ENCODE measurements around the gene BTBD6.
"Not testable (repeated sequence)": the region's sequence is repeated elsewhere in the genome, so short reads cannot be mapped to it uniquely, and the experiment has no call there.

BTBD6 gene

DNA sequence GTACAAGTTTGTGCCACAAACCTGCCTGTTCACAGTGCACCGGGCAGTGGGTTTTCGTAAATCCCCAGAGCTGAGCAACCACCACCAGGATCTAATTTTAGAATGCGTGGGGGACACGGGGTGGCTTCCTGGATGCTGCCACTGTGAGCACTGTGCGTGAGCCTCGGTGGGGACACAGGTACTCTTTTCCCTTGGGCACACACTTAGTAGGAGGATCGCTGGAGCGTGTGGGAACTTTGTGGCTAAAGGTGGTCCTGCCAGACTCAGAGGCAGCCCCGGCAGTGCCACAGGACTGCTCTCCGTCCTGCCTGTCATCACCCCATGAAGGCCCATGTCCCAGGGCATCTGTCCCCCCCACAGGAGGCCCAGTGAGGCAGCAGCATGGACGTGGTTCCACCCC lies 21.1 kb downstream of the BTBD6 start:
- no peak for DNase-seq (ENCODE audit: low read depth, low spot score)

DNA sequence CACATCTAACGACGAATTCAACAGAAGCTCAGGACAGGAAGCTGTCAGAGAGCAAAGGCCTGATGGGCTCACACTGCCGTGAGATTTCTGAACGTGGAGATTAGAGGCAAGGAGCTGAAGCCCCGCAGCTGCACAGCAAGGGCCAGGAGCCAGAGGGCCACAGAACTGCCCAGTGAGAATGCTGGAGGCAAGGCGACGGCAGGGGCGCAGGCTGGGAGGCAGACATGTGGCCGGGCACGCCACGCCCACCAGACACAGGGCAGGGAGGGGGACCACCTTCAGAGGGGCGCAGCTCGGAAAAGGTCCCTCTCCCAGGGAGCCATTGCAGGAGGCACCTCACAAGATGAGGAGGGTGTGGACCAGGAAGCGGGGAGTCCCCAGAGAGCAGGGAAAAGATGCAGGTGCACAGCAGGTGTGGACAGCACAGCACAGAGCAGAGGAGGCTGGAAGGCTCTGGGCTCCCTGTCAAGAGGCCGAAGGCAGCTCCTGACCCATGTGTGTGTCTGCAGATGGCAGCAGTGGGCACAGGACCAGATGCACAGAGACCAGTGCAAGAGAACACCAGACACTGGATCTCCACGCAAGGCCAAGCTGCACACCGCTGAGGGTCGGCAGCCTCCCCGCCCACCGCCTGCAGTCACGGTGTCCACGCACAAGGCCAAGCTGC lies 23.0 kb downstream of the BTBD6 start:
- no peak for DNase-seq (ENCODE audit: low read depth, low spot score)

DNA sequence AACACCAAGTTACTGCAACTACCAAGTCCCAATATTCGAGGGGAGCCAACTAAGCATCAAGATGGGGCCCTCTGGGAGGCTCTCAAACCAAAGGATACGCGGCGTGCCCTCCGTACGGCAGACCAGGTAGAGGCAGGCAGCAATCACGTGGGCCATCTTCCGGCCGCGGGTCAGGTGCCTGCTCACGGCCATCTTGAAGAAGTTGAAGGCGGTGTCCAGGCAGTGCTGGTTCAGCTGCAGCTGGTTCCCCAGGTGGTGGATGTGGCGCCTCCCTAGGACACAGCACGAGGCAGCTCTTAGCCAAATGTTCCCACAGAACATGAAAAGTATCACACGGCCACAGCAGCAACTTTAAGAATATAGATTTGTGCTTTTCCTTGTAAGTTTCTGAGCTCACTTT lies 24.3 kb downstream of the BTBD6 start:
- DNase-seq (ENCODE audit: low read depth, low spot score) = no peak

DNA sequence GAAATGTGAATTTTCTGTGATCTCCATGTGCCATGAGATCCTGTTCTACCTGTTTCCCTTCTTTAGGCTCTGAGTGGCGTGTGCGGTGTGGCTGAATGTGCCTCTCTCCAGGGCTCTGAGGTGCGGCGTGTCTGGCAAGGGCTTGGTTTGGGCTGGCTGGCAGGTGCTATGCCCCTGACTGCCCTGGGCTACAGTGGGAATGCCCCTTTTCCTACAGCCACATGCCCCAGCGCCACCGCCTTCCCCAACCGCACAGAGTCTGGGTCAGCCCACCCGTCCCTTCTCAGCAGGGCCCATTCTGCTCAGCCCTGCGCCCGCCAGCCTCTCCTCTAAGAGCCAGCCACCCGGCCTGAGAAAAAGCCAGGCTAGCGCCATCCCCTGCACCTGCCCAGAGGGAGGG lies 24.7 kb downstream of the BTBD6 start:
- DNase-seq (ENCODE audit: low read depth, low spot score) = no peak

DNA sequence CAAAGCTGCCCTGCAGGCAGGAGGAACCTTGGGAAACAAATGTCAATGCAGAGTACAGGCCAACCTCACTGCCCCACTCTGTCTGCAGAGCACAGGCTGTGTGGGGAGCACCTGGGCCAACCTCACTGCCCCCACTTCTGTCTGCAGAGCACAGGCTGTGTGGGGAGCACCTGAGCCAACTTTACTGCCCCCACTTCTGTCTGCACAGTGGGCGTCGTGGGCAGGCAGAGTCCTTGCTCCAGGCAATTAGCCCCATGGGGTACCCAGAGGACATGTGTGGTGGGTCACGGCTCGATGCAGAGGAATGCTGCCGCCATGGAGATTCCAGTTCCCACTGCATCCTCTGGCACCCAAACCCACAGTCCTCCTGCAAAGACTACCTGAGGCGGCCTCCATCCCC lies 26.3 kb downstream of the BTBD6 start:
- no peak for DNase-seq (ENCODE audit: low read depth, low spot score)

DNA sequence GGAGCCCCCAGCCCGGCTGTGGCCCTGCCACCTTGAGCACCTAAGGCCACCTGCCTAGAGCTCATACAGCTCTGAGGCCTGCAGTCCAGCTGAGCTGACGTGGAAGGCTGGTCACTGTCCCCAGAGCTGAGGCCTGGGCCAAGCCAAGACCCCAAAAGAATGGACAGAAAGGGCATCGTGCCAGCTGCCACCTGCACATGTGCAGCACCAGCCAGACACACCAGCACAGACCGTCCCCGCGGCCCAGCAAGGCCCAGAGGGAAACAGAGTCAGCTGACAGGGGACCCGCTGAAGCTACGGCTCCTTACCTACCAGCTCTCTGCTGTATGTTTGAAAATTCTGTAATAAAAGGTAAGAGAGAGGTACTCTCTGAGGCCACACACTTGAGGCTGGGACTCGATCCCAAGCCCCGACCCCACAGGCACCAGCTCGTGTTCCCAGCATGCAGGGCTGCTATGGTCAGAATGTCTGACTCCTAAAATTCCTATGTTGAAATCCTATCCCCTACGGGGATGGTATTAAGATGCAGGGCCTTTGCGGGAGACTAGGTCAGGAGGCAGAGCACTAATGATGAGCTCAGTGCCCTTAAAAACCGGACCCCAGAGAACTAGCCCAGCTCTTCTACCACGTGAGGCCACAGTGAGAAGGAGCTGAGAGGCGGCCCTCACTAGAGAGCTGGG lies 27.1 kb downstream of the BTBD6 start:
- no peak for DNase-seq (ENCODE audit: low read depth, low spot score)

DNA sequence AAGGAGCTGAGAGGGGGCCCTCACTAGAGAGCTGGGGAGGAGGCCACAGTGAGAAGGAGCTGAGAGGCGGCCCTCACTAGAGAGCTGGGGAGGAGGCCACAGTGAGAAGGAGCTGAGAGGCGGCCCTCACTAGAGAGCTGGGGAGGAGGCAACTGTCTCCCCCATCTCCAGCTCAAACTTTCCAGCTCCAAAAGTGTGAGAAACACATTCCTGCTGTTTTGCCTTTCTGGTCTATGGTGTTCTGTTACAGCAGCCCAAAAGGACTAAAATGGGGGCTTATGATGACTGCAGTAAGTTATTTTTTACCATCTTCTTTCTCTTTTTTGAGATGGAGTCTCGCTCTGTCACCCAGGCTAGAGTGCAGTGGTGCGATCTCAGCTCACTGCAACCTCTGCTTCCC lies 29.1 kb downstream of the BTBD6 start:
- DNase-seq (ENCODE audit: low read depth, low spot score) = not testable (repeated sequence)

DNA sequence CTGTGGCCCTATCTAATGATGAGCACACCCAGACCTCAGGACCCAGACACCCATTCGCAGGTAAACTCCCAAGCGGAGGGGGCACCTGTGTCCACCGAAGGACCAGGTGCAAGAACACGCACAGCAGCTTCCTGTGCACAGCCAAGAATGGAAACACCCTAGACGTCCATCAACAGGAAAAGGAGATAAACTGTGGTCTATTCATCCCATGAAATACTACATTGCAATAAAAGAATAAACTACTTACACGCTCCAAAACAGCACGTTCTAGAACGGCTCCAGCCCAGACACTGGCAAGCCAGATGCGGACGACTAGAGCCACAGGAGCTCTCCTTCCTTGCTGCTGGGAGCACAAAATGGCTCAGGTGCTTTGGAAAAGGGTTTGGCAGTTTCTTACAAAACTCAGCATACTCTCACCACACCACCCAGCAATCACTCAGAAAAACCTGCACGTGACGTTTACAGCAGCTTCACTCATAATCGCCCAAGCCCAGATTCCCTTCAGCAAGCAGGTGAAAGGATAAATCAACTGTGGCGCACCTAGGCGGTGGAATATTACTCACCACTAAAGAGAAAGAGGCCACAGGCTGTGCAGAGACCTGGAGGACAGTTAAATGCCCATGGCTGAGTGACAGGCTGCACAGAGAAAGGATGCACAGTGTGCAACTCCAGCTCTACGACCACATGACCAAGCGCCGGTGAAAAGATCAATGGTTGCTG lies 31.5 kb downstream of the BTBD6 start:
- no peak for DNase-seq (ENCODE audit: low read depth, low spot score)

DNA sequence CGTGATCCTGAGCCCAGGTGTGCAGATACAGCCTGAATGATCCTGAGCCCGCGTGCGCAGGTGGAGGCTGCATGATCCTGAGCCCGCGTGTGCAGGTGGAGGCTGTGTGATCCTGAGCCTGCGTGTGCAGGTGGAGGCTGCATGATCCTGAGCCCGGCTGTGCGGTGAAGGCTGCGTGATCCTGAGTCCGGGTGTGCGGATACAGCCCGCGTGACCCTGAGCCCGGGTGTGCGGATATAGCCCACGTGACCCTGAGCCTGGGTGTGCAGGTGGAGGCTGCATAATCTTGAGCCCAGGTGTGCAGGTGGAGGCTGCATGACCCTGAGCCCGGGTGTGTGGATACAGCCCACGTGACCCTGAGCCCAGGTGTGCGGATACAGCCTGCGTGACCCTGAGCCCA lies 32.2 kb downstream of the BTBD6 start:
- DNase-seq (ENCODE audit: low read depth, low spot score) = no peak

DNA sequence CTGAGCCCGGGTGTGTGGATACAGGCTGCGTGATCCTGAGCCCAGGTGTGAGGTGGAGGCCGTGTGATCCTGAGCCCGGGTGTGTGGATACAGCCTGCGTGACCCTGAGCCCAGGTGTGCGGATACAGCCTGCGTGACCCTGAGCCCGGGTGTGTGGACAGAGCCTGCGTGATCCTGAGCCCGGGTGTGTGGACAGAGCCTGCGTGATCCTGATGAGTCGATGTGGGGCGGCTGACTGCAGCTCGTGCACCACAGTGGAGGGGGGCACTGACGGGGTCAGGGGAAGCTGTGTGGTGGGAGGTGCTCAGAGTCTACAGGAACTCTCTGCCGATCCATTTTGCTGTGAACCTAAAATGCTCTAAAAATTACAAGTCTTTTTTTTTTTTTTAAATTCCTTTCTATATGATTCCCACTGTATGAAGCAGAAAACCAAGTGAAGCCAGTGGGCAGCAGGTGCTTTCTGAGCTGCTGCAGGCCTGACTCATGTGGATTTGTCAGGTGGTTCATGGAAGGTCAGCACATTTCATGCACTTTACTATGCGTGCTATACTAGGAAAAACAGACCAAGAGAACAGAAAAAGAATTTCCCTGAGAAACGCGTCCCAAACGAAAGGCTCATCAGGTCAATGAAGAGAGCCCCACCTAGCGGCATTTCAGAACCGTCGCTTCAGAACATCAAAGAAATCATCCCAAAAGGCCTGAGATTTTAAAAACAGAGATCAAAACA lies 33.2 kb downstream of the BTBD6 start:
- peak; percentile 17 for DNase-seq (ENCODE audit: low read depth, low spot score)

DNA sequence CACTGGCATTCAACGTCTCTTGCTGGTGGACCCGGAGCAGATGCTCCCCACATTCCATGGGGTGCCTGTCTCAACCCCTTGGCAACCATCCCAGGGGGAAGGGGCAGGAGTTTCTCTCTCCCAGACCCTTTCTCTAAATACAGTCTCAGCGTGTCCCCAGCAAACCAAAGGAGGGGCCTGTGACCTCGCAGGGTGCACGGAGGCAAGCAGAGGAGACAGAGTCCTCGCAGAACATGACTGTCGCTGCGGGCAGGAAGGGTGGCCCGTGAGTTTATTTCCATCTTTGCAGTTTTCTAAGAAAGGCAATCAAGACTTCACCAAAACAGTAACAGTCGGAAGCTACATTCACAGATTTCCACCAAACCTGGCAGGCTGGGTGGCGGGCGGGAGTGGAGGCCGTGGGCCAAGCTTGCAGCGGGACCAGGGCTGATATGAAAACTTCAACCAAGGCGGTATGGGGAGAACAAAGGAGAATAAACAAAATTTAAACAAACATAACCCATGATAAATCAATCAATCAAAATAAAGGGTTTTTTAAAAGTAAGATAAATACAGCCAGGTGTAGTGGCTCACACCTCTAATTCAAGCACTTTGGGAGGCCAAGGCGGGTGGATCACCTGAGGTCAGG lies 33.9 kb downstream of the BTBD6 start:
- no peak for DNase-seq (ENCODE audit: low read depth, low spot score)

DNA sequence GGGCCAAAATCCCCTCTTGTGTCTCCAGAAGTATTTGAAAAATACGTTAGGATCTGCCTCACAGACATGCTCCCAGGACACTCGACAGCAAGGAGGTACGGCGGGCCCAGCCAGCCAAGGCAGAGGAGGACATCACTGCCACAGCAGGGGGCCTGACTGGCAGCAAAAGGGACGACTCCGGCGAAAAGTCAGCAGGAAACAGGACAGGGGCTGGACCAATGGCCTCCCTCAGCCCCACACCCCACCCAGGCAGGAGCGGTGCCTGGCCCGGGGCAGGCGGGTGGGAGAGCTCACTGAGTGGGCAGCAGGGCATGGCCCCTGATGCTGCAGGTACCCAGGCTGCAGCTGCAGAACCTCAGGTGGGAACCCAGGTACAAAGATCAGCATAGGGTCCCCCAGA lies 34.7 kb downstream of the BTBD6 start:
- DNase-seq (ENCODE audit: low read depth, low spot score) = no peak

DNA sequence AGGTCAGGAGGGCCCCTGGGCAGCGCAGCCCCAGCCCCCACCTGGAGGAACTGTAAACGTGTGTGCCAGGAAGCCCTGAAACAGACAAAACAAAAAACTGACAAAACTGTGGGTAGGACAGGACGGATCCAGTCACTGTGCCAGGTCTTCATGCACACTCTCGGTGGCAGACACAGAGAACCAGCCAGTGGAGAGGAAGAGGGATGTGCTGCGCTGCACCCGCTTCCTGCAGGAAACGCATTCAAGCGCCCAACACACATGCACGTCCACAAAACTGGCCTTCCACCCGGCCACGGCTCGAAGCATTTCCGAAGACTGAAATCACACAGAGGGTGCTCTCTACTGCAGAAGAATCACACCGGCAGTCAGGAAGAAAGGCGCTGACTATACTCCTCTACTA lies 35.6 kb downstream of the BTBD6 start:
- no peak for DNase-seq (ENCODE audit: low read depth, low spot score)

DNA sequence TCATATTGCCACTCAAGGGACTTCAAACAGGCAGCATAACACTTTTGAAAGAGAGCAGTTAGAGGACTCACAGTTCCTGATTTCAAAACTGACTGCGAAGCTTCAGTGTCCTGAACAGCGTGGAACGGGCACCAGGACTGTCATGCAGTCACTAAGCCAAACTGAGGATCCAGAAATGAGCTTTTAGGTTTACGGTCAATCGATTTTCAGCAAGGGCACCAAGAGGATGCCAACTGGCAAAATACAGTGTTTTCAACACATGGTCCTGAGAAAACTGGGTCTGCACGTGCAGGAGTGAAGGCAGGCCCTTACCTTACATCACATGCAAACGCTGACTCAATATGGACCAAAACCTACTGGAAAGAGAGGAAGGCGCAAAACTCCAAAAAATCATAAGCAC lies 36.8 kb downstream of the BTBD6 start:
- DNase-seq (ENCODE audit: low read depth, low spot score) = no peak

DNA sequence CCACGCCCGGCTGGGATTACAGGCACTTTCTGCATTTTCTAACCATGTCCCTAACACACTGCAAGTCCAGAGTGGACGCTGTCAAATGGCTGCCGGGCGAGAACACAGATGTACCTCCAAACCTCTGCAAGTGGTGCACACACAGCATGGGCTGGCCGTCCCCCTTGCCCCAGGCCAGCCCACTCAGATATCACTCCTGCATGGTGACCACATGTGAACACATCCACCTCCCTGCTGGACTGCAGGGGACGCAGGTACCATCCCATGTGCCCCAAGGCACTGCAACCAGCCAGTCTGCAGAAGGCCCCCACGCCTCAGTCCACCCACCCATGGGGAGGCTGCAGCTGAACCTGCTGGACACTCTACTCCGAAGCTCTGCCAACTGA lies 38.4 kb downstream of the BTBD6 start:
- no peak for DNase-seq (ENCODE audit: low read depth, low spot score)

DNA sequence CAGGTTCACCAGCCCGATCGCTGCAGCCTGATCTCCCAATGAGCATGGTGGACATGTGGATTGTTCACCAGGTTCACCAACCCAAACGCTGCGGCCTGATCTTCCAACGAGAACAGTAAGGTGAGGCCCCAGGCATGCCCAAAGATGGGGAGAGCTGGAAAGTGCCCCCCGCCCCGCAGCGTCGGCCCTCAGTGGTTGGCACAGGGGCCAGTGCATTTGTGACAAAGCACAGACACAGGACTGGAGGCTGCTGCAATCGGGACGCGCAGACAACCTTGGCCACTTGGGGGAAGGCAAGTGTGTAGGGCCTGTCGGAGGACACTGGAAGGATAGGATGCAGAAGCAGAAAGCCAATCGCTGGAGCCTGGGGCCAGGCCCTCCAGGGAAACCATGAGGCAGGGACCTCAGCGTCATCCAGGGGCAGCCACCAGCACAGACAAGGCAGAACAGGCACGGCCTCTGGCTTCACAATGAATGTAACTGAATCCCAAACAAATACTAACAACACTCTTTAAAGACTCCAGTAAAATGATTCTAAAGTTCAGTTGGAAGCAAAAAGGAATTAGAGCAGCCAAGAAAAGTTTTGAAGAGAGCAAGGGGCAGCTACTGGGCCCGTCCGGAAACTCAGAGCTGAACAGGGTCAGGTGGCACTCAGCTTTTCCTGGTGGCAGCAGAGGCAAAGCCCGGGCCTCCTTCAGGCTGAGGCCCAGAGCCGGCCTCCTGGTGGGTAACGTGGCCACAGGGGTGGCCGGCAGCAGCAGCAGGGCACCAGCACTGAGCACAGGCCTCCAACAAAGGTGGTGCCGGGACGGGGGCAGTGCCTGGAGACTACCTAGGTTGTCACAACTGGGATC lies 39.1 kb downstream of the BTBD6 start:
- no peak for DNase-seq (ENCODE audit: low read depth, low spot score)

DNA sequence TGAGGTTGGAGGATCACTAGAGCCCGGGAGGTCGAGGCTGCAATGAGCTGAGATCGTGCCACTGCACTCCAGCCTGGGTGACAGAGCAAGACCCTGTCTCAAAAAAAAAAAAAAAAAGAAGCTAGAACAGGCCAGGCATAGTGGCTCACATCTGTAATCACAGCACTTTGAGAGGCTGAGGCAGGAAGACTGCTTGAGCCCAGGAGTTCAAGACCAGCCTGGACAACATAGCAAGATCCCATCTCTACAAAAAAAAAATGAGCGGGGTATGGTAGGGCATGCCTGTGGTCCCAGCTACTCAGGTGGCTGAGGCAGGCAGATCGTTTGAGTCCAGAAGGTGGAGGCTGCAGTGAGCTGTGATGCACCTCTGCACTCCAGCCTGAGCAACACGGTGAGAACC lies 40.6 kb downstream of the BTBD6 start:
- not testable (repeated sequence) for DNase-seq (ENCODE audit: low read depth, low spot score)

DNA sequence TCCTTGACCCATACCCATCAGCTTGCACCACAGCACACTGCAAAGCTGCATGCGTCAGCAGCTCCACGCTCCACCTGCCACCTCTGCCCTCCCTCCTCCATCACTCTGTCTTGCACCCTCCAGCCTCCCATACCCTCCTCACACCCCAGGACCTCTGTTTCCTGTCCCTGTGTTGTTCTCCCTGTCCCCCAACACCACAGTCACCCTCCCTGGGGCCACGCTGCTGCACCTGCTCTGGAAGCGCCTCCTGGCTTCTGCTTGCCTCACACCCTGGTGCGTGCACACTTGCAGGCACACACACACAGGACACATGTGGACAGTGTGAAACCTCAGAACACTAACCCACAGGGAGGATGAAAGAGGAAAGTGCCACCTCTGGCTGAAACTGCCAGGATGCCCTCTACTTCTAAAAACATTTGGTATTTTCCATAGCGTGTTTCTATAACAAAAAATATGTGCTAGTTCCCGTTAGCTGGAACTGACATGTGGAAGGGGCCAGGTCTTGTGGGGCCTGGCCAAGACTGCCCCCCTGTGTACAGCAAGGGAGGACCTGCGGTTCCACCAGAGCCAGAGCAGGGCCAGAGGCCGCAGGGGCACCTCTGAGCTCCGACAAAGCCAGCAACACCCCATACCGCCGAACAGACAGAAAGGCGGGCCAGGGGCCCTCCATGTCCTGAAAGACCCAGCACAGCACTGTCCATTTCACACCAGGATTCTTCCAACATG lies 42.5 kb downstream of the BTBD6 start:
- no peak for DNase-seq (ENCODE audit: low read depth, low spot score)

DNA sequence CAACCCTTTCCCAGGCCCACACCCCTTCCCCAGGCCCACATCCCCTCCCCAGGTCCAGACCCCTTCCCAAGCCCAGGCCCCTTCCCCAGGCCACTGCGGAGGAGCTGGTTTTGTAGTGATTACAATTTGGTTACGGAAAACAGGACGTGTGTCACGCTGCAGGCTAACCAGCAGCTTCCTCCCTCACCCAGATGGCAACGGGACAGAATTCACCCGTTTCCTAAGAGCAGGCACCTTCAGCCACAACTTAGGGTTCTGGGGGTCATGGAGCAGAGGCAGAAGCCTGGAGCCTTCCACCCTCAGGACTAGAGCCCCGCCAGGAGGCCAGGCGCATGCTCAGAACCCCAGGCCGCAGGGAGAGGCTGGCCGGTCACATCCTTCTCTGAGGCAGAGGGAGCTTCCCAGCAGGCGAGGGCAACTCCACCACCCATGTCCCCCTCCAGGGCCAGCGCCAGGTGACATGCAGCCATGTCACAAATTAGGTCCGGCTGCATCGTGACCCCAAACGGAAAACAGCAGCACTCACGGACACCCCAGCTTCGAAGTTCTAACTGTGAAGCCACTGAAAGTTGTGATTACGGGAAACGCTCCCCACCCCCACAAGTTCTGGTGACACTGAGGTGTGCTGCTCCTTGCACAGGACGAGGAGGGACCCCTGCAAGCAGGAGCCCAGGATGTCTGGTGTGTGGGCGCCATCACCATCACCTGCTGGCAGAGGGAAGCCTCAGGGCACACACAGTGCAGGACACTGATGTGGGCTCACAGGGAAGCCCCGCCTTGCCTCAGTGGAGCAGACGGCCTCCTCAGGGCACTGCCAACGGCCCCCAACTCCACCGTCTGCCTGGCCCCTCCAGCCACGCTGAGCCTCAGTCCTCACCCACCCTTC lies 44.7 kb downstream of the BTBD6 start:
- DNase-seq (ENCODE audit: low read depth, low spot score) = no peak

Measured in iPS DF 19.7 (cell line).